ENCODE data around the gene EGLN1.
"Not testable (repeated sequence)": the region's sequence is repeated elsewhere in the genome, so short reads cannot be mapped to it uniquely, and the experiment has no call there.

EGLN1 gene

DNA sequence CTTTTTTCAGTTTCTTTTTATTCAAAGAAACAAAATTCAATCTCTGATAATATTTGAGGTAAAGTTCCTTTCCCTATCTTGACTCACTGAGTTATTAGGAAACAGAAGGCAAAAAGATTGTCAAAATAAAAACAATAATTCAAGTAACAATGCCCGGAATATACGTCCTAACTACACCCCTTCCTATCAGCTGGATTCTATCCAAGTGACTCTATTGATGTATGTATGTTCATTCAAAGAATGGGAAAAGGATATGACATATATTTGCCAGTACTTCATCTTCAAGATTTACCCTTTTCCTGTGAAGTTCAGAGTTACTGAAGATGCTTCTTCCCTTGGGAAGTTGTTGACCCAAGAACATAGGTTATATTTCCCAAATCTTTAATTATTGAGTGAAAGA lies 70.3 kb downstream of the EGLN1 start:
- Histone ChIP-seq H3K27me3 (ENCODE audit: control insufficient read depth, insufficient read depth, low read length) (no peaks in the 10 kb centered on the region), H3K4me1 (ENCODE audit: control insufficient read depth, low read depth, low read length) (no peaks in the 10 kb centered on the region), H3K4me3 (ENCODE audit: low read length) (no peak overlapping the region), H3K9ac (ENCODE audit: low read length) (no peak overlapping the region), H3K36me3 (ENCODE audit: control insufficient read depth, low read depth, low read length) (peaks cover 58% of the 10 kb centered on the region), H3K9me3 (ENCODE audit: control insufficient read depth, low read depth, low read length) (no peaks in the 10 kb centered on the region), H3K27ac (ENCODE audit: low read length) (no peak overlapping the region)

DNA sequence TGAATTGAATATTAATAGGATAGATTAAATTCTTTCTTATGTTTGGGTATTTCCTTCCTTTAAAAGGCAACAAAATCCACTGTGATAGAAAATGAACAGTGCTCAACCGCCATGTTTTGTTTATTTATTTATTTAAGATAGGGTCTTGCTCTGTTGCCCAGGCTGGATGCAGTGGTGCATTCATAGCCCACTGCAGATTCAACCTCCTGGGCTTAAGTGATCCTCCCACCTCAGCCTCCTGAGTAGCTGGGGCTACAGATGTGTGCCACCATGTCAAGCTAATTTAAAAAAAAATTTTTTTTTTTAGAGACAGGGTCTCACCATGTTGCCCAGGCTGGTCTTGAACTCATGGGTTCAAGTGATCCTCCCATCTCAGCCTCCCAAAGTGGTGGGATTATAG lies 73.2 kb downstream of the EGLN1 start:
- H3K36me3 ChIP-seq (ENCODE audit: control insufficient read depth, low read depth, low read length): peaks cover 62% of the 10 kb centered on the region
- H3K27me3 ChIP-seq (ENCODE audit: control insufficient read depth, insufficient read depth, low read length); H3K9me3 ChIP-seq (ENCODE audit: control insufficient read depth, low read depth, low read length); H3K4me3 ChIP-seq (ENCODE audit: low read length); H3K27ac ChIP-seq (ENCODE audit: low read length); H3K9ac ChIP-seq (ENCODE audit: low read length); H3K4me1 ChIP-seq (ENCODE audit: control insufficient read depth, low read depth, low read length): not testable (repeated sequence)

DNA sequence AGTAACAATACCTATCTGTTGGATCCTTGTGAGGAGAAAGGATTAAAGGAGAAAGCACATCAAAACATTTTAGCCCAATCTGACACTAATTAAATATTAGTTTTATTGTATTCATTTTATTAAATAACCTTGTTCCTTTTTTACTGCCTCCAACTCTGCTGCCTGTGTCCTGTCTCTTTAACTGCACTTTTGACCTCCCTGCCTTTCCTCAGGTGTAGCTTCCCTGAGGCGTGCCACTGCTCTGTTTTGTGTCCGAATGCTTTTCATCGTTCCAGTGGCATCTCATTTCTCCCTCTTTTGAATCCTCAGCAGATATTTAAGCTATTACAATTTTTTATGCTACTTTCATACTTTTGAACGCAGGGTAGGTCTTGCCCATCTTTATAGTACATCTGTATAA lies 73.6 kb downstream of the EGLN1 start:
- Histone ChIP-seq H3K9ac (ENCODE audit: low read length) (no peak overlapping the region), H3K4me3 (ENCODE audit: low read length) (no peak overlapping the region), H3K36me3 (ENCODE audit: control insufficient read depth, low read depth, low read length) (peaks cover 64% of the 10 kb centered on the region), H3K27ac (ENCODE audit: low read length) (no peak overlapping the region), H3K4me1 (ENCODE audit: control insufficient read depth, low read depth, low read length) (no peaks in the 10 kb centered on the region), H3K9me3 (ENCODE audit: control insufficient read depth, low read depth, low read length) (no peaks in the 10 kb centered on the region), H3K27me3 (ENCODE audit: control insufficient read depth, insufficient read depth, low read length) (no peaks in the 10 kb centered on the region)

DNA sequence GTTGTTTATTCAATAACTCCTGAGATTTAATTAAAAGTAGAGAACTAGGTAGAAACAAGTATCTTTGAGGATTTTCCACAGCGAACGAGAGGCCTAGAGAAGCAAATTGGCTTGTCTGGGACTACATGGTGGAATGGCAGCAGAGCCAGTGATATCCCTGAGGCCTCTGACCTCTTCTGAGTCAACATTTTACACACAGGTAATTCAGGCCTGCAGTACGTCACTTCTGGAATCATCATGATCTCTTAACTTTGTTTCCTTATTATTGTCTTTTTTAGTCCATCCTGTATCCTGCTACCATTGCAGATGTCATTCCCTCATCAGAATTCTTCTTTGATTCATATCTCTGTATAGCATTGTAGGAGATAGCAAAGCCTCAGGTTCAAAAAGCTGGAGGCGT lies 74.1 kb downstream of the EGLN1 start:
- Histone ChIP-seq H3K4me1 (ENCODE audit: control insufficient read depth, low read depth, low read length) (no peaks in the 10 kb centered on the region), H3K27me3 (ENCODE audit: control insufficient read depth, insufficient read depth, low read length) (no peaks in the 10 kb centered on the region), H3K36me3 (ENCODE audit: control insufficient read depth, low read depth, low read length) (peaks cover 63% of the 10 kb centered on the region), H3K9me3 (ENCODE audit: control insufficient read depth, low read depth, low read length) (no peaks in the 10 kb centered on the region), H3K9ac (ENCODE audit: low read length) (no peak overlapping the region), H3K4me3 (ENCODE audit: low read length) (no peak overlapping the region), H3K27ac (ENCODE audit: low read length) (no peak overlapping the region)

DNA sequence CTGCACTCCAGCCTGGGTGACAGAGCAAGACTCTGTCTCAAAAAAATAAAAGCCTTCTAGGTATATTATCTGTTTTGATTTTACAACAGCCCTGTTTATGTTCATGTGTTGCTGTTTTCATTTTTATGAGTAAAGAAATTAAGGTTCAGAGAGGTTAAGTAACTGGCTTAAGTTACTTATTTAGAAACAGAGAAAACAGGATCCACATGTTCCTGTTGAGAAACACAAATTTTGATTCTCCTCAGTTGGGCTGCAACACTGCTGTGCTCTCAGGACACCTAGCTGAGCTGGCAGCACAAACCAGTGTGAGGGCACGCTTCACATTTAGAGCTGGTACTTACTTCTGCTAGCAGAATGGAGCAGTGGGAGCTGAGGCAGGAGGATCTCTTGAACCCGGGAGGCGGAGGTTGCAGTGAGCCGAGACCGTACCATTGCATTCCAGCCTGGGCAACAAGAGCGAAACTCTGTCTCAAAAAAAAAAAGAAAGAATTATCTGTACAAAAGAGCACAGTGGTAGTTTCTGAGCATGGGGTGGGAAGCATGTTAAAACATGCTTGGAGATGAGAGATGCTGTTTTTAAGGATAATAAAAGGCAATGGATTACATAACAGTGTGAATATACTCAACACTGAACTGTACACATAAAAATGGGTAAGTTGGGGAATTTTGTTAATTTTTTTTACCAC lies 81.6 kb downstream of the EGLN1 start:
- no peaks in the 10 kb centered on the region for H3K9me3 ChIP-seq (ENCODE audit: control insufficient read depth, low read depth, low read length)
- peaks cover 10% of the 10 kb centered on the region for H3K36me3 ChIP-seq (ENCODE audit: control insufficient read depth, low read depth, low read length)
- H3K4me1 ChIP-seq (ENCODE audit: control insufficient read depth, low read depth, low read length): peaks cover 15% of the 10 kb centered on the region
- no peak overlapping the region for H3K27ac ChIP-seq (ENCODE audit: low read length)
- H3K9ac ChIP-seq (ENCODE audit: low read length): no peak overlapping the region
- no peaks in the 10 kb centered on the region for H3K27me3 ChIP-seq (ENCODE audit: control insufficient read depth, insufficient read depth, low read length)
- H3K4me3 ChIP-seq (ENCODE audit: low read length): no peak overlapping the region

DNA sequence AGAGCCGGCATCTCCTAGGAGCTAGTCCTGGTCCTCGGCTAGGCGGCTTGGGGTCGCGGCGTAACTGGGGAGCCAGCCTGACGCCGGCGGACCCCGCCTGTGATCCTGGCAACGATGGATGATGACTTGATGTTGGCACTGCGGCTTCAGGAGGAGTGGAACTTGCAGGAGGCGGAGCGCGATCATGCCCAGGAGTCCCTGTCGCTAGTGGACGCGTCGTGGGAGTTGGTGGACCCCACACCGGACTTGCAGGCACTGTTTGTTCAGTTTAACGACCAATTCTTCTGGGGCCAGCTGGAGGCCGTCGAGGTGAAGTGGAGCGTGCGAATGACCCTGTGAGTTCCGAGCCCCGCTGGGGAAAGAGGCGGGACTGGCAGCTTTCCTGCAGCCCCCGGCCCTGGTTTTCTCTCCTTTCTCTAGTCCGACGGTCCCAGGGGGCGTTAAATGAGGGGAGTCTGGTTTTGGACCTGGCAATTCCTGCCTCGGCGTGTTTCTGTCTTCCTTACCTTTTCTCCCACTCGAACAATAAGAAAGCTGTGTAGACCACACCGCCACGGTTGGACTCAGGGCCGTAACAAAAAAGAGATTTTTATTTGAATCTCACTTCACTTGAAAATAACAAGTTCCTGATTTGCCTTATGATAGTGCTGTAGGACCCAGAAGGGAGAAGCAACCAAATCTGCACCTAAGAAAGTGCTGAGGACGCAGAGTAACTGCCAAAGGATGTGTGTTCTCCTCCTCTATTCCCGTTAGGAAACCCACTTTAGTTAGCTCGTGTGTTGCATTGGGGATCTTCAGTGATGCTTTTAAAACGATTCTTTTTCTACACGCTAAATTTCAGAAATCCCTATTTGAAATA lies 83.6 kb downstream of the EGLN1 start, which contains the start of gene SPRTN:
Gene SPRTN, plus strand, starts transcription at position 24 of the 859 bp plus-strand sequence. Its CDS starts 91 bp downstream, at position 115.
- Histone ChIP-seq H3K27ac (ENCODE audit: low read length) (peak within 1 kb of the TSS; percentile 19), H3K9ac (ENCODE audit: low read length) (peak within 1 kb of the TSS; percentile 84), H3K4me1 (ENCODE audit: control insufficient read depth, low read depth, low read length) (peaks cover 16% of the 10 kb centered on the region), H3K9me3 (ENCODE audit: control insufficient read depth, low read depth, low read length) (no peaks in the 10 kb centered on the region), H3K27me3 (ENCODE audit: control insufficient read depth, insufficient read depth, low read length) (no peaks in the 10 kb centered on the region), H3K4me3 (ENCODE audit: low read length) (peak within 1 kb of the TSS; percentile 93), H3K36me3 (ENCODE audit: control insufficient read depth, low read depth, low read length) (peaks cover 6% of the 10 kb centered on the region)

DNA sequence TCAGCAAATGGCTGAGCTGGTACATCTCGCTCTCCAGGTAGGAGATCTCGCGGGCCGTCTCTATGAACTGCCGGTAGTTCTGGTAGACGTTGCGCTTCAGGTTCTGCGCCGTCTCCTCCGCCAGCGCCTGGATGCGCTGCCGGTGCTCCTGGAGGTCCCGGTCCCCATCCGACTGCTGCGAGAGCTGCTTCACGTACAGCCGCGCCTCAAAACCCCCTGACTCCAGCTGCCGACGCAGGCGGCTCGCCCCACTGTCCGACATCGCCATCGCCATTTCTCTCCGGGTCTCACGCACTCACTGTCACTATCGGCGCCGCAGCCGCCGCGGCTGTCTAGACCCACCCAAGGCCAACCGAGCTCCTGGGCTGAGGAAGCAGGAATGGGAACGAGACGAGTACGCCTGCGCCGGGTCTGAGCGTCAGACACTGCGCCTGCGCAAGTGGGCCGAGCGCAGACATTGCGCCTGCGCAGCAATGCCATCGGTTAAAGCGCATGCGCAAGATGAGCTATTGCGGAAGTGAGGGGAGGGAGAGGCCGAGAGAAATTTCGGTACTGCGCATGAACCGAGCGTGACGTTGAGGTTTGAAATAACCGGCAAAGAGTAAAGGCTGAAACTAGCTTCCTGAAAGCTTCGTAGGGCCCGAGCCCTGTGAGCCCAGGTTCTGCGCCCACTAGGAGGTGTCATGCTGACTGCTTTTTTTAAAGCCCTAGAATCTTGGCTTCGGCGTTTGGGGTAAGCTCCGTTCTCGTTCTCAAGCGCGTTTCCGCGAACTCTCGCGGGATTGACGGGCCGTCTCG lies 84.4 kb downstream of the EGLN1 start, which contains the start of gene EXOC8:
Gene EXOC8, minus strand, starts transcription at position 381 of the 798 bp plus-strand sequence. Its CDS starts 107 bp downstream, at position 274.
- peaks cover 16% of the 10 kb centered on the region for H3K4me1 ChIP-seq (ENCODE audit: control insufficient read depth, low read depth, low read length)
- H3K36me3 ChIP-seq (ENCODE audit: control insufficient read depth, low read depth, low read length): no peaks in the 10 kb centered on the region

DNA sequence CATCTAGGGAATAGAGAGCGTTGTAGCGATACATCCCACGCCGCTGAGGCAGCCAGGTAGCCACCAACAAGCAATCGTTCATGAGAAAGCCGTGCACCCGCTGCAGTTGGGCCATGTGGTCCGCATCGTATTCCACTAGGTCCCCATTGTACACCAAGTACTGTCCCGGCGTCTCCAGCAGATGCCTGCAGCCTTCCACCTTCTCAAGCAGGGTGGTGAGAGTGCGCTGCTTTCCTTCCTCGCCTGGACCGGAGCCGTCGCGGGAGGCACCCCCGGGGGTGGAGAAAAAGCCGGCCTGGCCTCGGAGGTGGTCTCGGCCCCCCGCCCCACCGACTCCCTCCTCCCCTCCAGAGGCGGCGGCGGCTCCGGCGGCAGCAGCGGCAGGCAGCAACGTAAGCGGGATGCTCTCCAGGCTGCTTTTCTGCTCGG lies 85.0 kb downstream of the EGLN1 start:
- Histone ChIP-seq H3K36me3 (ENCODE audit: control insufficient read depth, low read depth, low read length) (no peaks in the 10 kb centered on the region), H3K27ac (ENCODE audit: low read length) (no peak overlapping the region), H3K9ac (ENCODE audit: low read length) (peak overlapping the region; percentile 84), H3K9me3 (ENCODE audit: control insufficient read depth, low read depth, low read length) (no peaks in the 10 kb centered on the region), H3K4me1 (ENCODE audit: control insufficient read depth, low read depth, low read length) (peaks cover 16% of the 10 kb centered on the region), H3K27me3 (ENCODE audit: control insufficient read depth, insufficient read depth, low read length) (no peaks in the 10 kb centered on the region), H3K4me3 (ENCODE audit: low read length) (peak overlapping the region; percentile 93)

More for the DNA sequence above, 84.4 kb downstream of the EGLN1 start, which contains the start of gene EXOC8:
- no peaks in the 10 kb centered on the region for H3K9me3 ChIP-seq (ENCODE audit: control insufficient read depth, low read depth, low read length)
- H3K27me3 ChIP-seq (ENCODE audit: control insufficient read depth, insufficient read depth, low read length): no peaks in the 10 kb centered on the region
- H3K27ac ChIP-seq (ENCODE audit: low read length): peak within 1 kb of the TSS; percentile 19
- peak within 1 kb of the TSS; percentile 84 for H3K9ac ChIP-seq (ENCODE audit: low read length)
- peak within 1 kb of the TSS; percentile 93 for H3K4me3 ChIP-seq (ENCODE audit: low read length)

DNA sequence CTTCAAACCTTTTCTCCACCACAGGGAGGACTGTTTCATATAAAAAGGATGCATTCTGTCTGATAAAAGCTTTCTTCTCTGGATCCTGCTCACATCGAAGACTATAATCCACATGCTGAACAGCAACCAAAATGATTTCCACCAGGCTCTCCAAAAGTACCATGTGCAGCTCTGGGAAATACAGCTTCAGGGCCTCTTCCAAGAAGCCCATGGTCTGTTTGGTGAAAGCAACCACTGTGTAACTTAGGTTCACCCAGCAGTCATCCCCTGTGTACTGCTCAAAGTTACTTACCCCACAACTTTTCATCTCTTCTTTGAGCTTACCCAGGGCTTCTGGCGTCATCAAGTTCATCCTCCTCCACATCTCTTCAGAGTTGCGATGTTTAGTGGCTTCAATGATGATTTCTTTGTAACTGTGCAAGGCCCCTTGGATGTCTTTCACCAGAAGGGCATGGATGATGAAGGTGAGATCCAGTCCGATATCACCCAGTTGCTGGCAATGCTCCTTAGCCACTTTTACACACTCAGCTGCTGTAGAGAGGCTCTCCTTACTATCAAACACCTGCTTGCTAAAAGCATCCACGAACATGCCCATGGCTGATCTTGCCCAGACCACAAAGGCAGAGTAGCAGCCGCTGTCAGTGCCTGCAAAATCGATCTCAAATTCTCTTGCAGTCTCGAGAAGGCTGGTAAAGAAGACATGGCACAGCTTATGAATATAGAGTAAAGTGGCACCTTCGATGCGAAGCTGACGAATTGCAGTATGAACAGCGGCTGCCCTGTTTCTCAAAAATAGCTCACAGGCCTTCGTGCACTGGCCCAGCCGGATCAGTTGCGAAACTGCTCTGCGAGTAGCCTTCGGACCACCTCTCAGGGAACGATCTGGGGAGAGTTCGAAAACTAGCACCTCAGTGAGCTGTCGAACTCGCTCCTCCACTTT lies 86.2 kb downstream of the EGLN1 start:
- no peaks in the 10 kb centered on the region for H3K9me3 ChIP-seq (ENCODE audit: control insufficient read depth, low read depth, low read length)
- H3K4me1 ChIP-seq (ENCODE audit: control insufficient read depth, low read depth, low read length): peaks cover 16% of the 10 kb centered on the region
- peak overlapping the region; percentile 84 for H3K9ac ChIP-seq (ENCODE audit: low read length)
- no peaks in the 10 kb centered on the region for H3K36me3 ChIP-seq (ENCODE audit: control insufficient read depth, low read depth, low read length)
- peak overlapping the region; percentile 93 for H3K4me3 ChIP-seq (ENCODE audit: low read length)
- no peak overlapping the region for H3K27ac ChIP-seq (ENCODE audit: low read length)
- H3K27me3 ChIP-seq (ENCODE audit: control insufficient read depth, insufficient read depth, low read length): no peaks in the 10 kb centered on the region

DNA sequence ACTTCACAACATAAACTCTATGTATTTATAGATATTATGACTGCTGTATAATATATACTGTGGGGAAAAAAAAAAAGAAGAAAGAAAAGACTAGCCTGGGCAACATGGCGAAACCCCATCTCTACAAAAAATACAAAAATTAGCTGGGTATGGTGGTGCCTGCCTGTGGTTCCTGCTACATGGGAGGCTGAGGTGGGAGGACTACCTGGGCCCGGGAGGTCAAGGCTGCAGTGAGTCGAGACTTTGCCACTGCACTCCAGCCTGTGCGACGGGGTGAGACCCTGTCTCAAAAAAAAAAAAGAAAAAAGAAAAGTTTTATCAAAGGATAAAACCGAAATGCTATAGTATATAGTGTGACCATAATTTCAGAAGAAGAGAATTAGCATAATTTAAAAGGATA lies 87.1 kb downstream of the EGLN1 start:
- Histone ChIP-seq H3K27ac (ENCODE audit: low read length) (no peak overlapping the region), H3K9ac (ENCODE audit: low read length) (no peak overlapping the region), H3K36me3 (ENCODE audit: control insufficient read depth, low read depth, low read length) (no peaks in the 10 kb centered on the region), H3K4me1 (ENCODE audit: control insufficient read depth, low read depth, low read length) (peaks cover 16% of the 10 kb centered on the region), H3K4me3 (ENCODE audit: low read length) (peak overlapping the region; percentile 40), H3K27me3 (ENCODE audit: control insufficient read depth, insufficient read depth, low read length) (no peaks in the 10 kb centered on the region), H3K9me3 (ENCODE audit: control insufficient read depth, low read depth, low read length) (no peaks in the 10 kb centered on the region)

All from iPS-18a (cell line).